DOHH2 (cell line): Measurements from ENCODE around the gene OTP.
A peak's percentile ranks its signal among the peaks of the same experiment; 100 is the strongest.

Source experiments
- EZH2phosphoT487 ChIP-seq: fragments of 200-600 bp; sonication (generic); IDR thresholded peaks from 2 replicates; pipeline ENCODE4 v1.6.1; 2017; ENCODE audit warnings: borderline replicate concordance, mild to moderate bottlenecking, antibody characterized with exemption, low read length, moderate library complexity, mixed read lengths
- TF ChIP-seq, protein P1 (sequence below): fragments of 200-600 bp; sonication (generic); IDR thresholded peaks from one replicate; pipeline ENCODE4 v1.5.1; 2014; ENCODE audit warnings: antibody characterized with exemption, mild to moderate bottlenecking, low read depth, low read length; ENCODE audit not compliant: poor library complexity, severe bottlenecking

DNA sequence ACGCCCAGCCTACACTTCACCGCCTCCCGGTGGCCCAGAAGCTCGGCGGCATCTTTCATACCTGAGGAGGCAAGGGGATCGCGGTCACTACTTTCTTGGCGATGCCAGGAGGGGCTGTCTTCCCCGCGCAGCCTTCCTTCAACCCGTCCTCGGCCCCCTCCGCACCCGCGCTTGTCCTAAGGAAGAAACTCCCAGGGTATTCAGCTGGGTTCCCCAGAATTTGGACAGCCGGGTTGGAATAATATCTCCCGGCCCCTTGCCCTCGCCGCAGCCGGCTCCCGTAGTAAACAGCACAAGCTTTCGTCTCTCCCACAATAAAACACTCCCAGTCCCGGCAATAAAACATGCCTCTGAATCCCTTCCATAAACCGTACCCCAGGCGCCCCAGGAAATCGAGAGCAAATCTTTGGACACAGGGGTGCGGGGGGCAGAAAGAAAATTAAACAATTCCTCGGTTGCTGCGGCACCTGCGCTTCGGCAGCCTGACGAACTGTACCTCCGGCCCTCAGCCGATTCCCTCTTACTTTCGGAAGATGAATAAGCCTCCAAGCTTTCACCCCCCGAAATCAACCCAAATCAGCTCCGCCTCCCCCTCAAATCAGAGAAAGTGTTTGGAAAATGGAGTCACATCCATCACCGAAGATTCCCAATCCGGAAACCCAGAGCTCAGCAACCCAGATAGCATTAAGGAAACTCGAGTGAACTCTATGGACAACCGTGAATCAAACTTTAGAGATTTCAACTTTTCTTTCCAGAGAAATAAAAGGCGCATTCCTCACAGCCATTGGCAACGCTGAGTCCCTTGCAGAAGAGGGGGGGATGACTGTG, 1.1 kb downstream of the OTP start:
- TF ChIP-seq, protein P1, sequence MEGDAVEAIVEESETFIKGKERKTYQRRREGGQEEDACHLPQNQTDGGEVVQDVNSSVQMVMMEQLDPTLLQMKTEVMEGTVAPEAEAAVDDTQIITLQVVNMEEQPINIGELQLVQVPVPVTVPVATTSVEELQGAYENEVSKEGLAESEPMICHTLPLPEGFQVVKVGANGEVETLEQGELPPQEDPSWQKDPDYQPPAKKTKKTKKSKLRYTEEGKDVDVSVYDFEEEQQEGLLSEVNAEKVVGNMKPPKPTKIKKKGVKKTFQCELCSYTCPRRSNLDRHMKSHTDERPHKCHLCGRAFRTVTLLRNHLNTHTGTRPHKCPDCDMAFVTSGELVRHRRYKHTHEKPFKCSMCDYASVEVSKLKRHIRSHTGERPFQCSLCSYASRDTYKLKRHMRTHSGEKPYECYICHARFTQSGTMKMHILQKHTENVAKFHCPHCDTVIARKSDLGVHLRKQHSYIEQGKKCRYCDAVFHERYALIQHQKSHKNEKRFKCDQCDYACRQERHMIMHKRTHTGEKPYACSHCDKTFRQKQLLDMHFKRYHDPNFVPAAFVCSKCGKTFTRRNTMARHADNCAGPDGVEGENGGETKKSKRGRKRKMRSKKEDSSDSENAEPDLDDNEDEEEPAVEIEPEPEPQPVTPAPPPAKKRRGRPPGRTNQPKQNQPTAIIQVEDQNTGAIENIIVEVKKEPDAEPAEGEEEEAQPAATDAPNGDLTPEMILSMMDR: no peak
- TF ChIP-seq EZH2phosphoT487: peak; percentile 62; the same call in 1 of the 2 replicates
